ENCODE data around the gene NBDY.
"Not testable (repeated sequence)": the region's sequence is repeated elsewhere in the genome, so short reads cannot be mapped to it uniquely, and the experiment has no call there.

Gene NBDY

GRCh38 chrX:56758456-56758855 lies 29.4 kb downstream of the NBDY start:
- in situ Hi-C loops (cut with MboI; ENCODE audit: low sequenced_read_pairs), result loop anchor here (25.0 kb wide), 1 partner anchor 229 kb away; the partner anchor contains the start of gene SPIN3
- H3K4me3 ChIP-seq, result no peak overlapping the region
- DNase-seq (ENCODE audit: low spot score in 2 of 2), result no peak

GRCh38 chrX:56759736-56760409 lies 30.8 kb downstream of the NBDY start:
- no peak for DNase-seq (ENCODE audit: low spot score in 2 of 2)
- H3K4me1 ChIP-seq, result no peaks in the 10 kb centered on the region
- in situ Hi-C loops (cut with MboI; ENCODE audit: low sequenced_read_pairs), result loop anchor here (25.0 kb wide), 1 partner anchor 227 kb away; the partner anchor contains the start of gene SPIN3
- H3K27me3 ChIP-seq (ENCODE audit: low read depth), result no peaks in the 10 kb centered on the region
- H3K36me3 ChIP-seq (replicated peaks), result peaks cover 4% of the 10 kb centered on the region
- H3K4me3 ChIP-seq, result no peak overlapping the region
- H3K9me3 ChIP-seq, result no peaks in the 10 kb centered on the region

More at GRCh38 chrX:56758456-56758855, 29.4 kb downstream of the NBDY start:
- Histone ChIP-seq H3K9me3 (no peaks in the 10 kb centered on the region), H3K4me1 (no peaks in the 10 kb centered on the region), H3K27me3 (ENCODE audit: low read depth) (no peaks in the 10 kb centered on the region), H3K36me3 (replicated peaks) (no peaks in the 10 kb centered on the region; the same call in 1 of the 2 replicates)

DNA sequence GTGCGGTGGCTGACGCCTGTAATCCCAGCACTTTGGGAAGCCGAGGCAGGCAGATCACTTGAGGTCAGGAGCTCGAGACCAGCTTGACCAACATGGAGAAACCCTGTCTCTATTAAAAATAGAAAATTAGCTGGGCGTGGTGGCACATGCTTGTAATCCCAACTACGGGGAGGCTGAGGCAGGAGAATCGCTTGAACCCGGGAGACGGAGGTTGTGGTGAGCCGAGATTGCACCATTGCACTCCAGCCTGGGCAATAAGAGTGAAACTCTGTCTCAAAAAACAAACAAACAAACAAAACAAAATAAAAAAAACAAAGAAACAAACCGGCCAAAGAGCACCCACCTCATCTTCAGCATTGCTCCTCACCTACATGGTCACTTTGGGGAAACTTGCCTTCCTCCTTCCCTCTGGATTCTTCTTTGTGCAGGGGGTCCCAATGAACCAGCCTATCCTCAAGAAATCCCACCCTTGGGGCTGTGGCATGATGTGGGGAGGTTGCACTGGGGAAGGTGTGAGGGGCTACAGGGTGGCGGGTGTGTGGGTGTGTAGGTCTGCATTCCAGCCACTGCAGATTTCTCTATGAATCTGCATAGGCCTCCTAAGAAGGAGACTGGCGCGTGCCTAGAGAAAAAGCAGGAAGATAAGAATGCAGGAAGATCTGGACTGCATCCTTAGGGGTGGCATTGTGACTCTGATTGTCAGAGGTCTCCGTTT lies 31.5 kb downstream of the NBDY start:
- not testable (repeated sequence) for H3K9me3 ChIP-seq; H3K4me1 ChIP-seq; DNase-seq (ENCODE audit: low spot score in 2 of 2); H3K27me3 ChIP-seq (ENCODE audit: low read depth); H3K4me3 ChIP-seq; H3K36me3 ChIP-seq (replicated peaks)
- in situ Hi-C loops (cut with MboI; ENCODE audit: low sequenced_read_pairs), result loop anchor here (25.0 kb wide), 1 partner anchor 227 kb away; the partner anchor contains the start of gene SPIN3

GRCh38 chrX:56761167-56761566 lies 32.1 kb downstream of the NBDY start:
- H3K36me3 ChIP-seq (replicated peaks), result peaks cover 4% of the 10 kb centered on the region
- no peak overlapping the region for H3K4me3 ChIP-seq
- H3K27me3 ChIP-seq (ENCODE audit: low read depth), result no peaks in the 10 kb centered on the region
- no peaks in the 10 kb centered on the region for H3K4me1 ChIP-seq
- DNase-seq (ENCODE audit: low spot score in 2 of 2), result no peak
- in situ Hi-C loops (cut with MboI; ENCODE audit: low sequenced_read_pairs), result loop anchor here (25.0 kb wide), 1 partner anchor 226 kb away; the partner anchor contains the start of gene SPIN3
- no peaks in the 10 kb centered on the region for H3K9me3 ChIP-seq

DNA sequence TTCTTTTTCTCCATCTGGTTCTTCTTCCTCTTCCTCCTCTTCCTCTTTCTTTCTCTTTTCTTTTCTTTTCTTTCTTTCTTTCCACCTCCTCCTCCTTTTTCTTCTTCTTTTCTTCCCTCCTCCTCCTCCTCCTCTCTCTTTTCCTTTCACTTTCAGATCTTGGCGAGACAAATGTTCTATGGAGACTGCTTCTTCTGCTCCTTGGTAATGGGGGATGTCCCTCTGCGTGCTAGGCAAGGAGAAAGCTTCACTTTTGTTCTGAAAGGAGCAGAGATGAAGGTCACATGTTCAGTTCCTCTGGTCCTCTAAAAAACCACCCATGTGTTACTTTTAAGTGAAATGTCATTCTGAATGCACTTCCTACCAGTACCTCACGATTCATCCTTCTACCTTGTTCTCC lies 33.2 kb downstream of the NBDY start:
- in situ Hi-C loops (cut with MboI; ENCODE audit: low sequenced_read_pairs), result loop anchor here (25.0 kb wide), 1 partner anchor 225 kb away; the partner anchor contains the start of gene SPIN3
- Histone ChIP-seq H3K36me3 (replicated peaks) (peaks cover 4% of the 10 kb centered on the region), H3K27me3 (ENCODE audit: low read depth) (no peaks in the 10 kb centered on the region), H3K9me3 (no peaks in the 10 kb centered on the region), H3K4me1 (no peaks in the 10 kb centered on the region), H3K4me3 (no peak overlapping the region)
- DNase-seq (ENCODE audit: low spot score in 2 of 2), result no peak

DNA sequence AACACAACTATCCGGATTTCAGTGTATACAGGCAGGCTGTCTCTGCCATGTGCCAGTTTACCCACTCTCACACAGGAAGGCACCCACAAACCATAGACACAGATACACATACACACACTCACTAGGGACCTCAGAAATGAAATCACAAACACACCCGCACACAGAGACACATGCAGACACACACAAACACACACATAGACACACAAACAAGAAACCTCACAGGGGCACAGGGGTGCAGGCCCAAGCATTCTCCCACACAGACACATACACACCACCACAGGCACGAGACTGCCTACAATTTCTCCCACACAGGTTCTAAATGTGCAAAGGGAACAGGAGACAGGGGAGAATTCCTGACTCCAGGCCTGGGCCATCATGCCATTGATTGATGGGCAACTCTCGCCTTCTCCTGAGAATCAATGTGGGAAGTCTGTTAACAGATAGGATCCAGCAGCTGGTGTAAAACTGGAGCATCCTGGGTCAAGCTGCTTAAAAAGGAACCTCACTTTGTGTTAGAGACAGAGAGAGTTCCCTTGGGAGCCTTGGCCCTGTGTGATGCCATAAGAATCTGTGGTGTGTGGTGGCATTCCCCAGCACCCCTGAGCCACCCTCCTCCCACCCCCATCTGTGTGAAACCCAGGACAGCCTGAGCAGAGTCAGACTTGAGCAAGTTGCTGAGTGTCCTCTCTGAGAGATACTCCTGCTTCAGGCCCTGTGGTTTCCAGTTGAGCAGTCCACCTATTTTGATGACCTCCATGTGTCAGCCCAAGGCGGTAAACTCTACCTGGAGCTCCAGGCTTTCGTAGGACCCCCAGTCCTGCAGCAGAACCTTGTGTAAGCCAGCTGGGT lies 33.9 kb downstream of the NBDY start:
- no peak overlapping the region for H3K4me3 ChIP-seq
- H3K4me1 ChIP-seq, result no peaks in the 10 kb centered on the region
- in situ Hi-C loops (cut with MboI; ENCODE audit: low sequenced_read_pairs), result loop anchor here (25.0 kb wide), 1 partner anchor 224 kb away; the partner anchor contains the start of gene SPIN3
- no peaks in the 10 kb centered on the region for H3K27me3 ChIP-seq (ENCODE audit: low read depth)
- no peak for DNase-seq (ENCODE audit: low spot score in 2 of 2)
- H3K9me3 ChIP-seq, result no peaks in the 10 kb centered on the region
- peaks cover 4% of the 10 kb centered on the region for H3K36me3 ChIP-seq (replicated peaks)

DNA sequence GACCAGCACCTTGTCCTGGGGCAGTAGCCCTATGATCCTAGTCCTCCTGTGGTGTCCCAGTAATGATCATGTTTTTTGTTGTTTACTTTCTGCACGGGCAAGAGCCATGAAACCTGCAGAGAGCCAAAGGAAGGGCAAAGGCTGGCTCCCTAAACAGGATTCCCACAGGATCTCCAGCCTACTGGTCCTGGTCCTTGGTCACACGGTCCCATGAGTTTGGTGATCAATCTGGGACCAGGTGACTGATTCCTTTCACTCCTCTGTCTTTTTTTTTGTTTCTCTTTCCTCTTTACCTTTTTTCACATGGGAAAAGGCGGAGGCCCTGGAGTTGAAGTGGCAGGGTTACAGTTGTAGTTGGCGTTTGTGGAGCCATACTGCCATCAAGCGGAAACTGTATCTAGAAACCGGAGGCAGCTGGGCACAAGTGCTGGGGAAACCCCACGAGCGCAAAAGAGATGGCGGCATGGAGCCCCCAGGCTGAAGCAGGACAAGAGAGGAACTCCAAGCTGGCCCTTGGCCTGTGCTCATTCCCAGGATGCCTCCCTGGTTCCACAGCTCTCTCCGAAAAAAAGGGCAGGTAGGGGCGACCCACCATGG lies 34.6 kb downstream of the NBDY start:
- Histone ChIP-seq H3K9me3 (no peaks in the 10 kb centered on the region), H3K4me3 (no peak overlapping the region), H3K36me3 (replicated peaks) (peaks cover 4% of the 10 kb centered on the region), H3K27me3 (ENCODE audit: low read depth) (no peaks in the 10 kb centered on the region), H3K4me1 (no peaks in the 10 kb centered on the region)
- no peak for DNase-seq (ENCODE audit: low spot score in 2 of 2)
- in situ Hi-C loops (cut with MboI; ENCODE audit: low sequenced_read_pairs), result loop anchor here (25.0 kb wide), 1 partner anchor 224 kb away; the partner anchor contains the start of gene SPIN3

- peak; percentile 44 to 66 for DNase-seq (ENCODE audit: low spot score in 2 of 2)
Measured at GRCh38 chrX:56764153-56764974, 35.3 kb downstream of the NBDY start.

GRCh38 chrX:56764975-56765791 lies 36.1 kb downstream of the NBDY start:
- in situ Hi-C loops (cut with MboI; ENCODE audit: low sequenced_read_pairs), result loop anchor here (25.0 kb wide), 1 partner anchor 222 kb away; the partner anchor contains the start of gene SPIN3
- no peak for DNase-seq (ENCODE audit: low spot score in 2 of 2)
- H3K4me1 ChIP-seq, result no peaks in the 10 kb centered on the region

More at GRCh38 chrX:56764153-56764974, 35.3 kb downstream of the NBDY start:
- Histone ChIP-seq H3K27me3 (ENCODE audit: low read depth) (no peaks in the 10 kb centered on the region), H3K9me3 (no peaks in the 10 kb centered on the region), H3K36me3 (replicated peaks) (peaks cover 4% of the 10 kb centered on the region), H3K4me3 (no peak overlapping the region), H3K4me1 (no peaks in the 10 kb centered on the region)
- in situ Hi-C loops (cut with MboI; ENCODE audit: low sequenced_read_pairs), result loop anchor here (25.0 kb wide), 1 partner anchor 223 kb away; the partner anchor contains the start of gene SPIN3

GRCh38 chrX:56765811-56766553 lies 36.9 kb downstream of the NBDY start:
- in situ Hi-C loops (cut with MboI; ENCODE audit: low sequenced_read_pairs), result loop anchor here (25.0 kb wide), 1 partner anchor 221 kb away; the partner anchor contains the start of gene SPIN3
- H3K27me3 ChIP-seq (ENCODE audit: low read depth), result no peaks in the 10 kb centered on the region
- no peaks in the 10 kb centered on the region for H3K9me3 ChIP-seq
- H3K4me1 ChIP-seq, result no peaks in the 10 kb centered on the region
- H3K4me3 ChIP-seq, result no peak overlapping the region
- DNase-seq (ENCODE audit: low spot score in 2 of 2), result no peak
- peaks cover 4% of the 10 kb centered on the region for H3K36me3 ChIP-seq (replicated peaks)

More at GRCh38 chrX:56764975-56765791, 36.1 kb downstream of the NBDY start:
- H3K36me3 ChIP-seq (replicated peaks), result peaks cover 4% of the 10 kb centered on the region
- H3K9me3 ChIP-seq, result no peaks in the 10 kb centered on the region
- H3K4me3 ChIP-seq, result no peak overlapping the region
- H3K27me3 ChIP-seq (ENCODE audit: low read depth), result no peaks in the 10 kb centered on the region
